ENCODE data around the gene DPYSL4.
A peak's percentile ranks its signal among the peaks of the same experiment; 100 is the strongest.

Gene DPYSL4

GRCh38 chr10:132186488-132187429 lies at the start of gene DPYSL4:
Gene DPYSL4 (plus strand): TSS chr10:132186948. CDS start chr10:132187064, 116 bp downstream.
- DNase-seq (ENCODE audit: low spot score) = no peak

- DNase-seq (ENCODE audit: low spot score) = no peak
Observed at GRCh38 chr10:132137111-132138072, 49.4 kb upstream of the DPYSL4 start.

GRCh38 chr10:132138133-132138532 lies 48.6 kb upstream of the DPYSL4 start:
- no peak for DNase-seq (ENCODE audit: low spot score)

- DNase-seq (ENCODE audit: low spot score) = no peak
Observed at GRCh38 chr10:132138596-132138995, 48.2 kb upstream of the DPYSL4 start.

GRCh38 chr10:132139526-132139925 lies 47.2 kb upstream of the DPYSL4 start:
- DNase-seq (ENCODE audit: low spot score) = no peak

GRCh38 chr10:132140167-132140925 lies 46.4 kb upstream of the DPYSL4 start:
- no peak for DNase-seq (ENCODE audit: low spot score)

- DNase-seq (ENCODE audit: low spot score) = no peak
Observed at GRCh38 chr10:132141076-132141475, 45.7 kb upstream of the DPYSL4 start.

GRCh38 chr10:132141526-132142395 lies 45.0 kb upstream of the DPYSL4 start:
- no peak for DNase-seq (ENCODE audit: low spot score)

GRCh38 chr10:132142396-132143161 lies 44.2 kb upstream of the DPYSL4 start:
- peak; percentile 35 for DNase-seq (ENCODE audit: low spot score)

- DNase-seq (ENCODE audit: low spot score) = no peak
Observed at GRCh38 chr10:132143162-132143561, 43.6 kb upstream of the DPYSL4 start.

GRCh38 chr10:132144086-132144485 lies 42.7 kb upstream of the DPYSL4 start:
- no peak for DNase-seq (ENCODE audit: low spot score)

- no peak for DNase-seq (ENCODE audit: low spot score)
Observed at GRCh38 chr10:132145002-132145401, 41.7 kb upstream of the DPYSL4 start.

- no peak for DNase-seq (ENCODE audit: low spot score)
Observed at GRCh38 chr10:132145521-132146185, 41.1 kb upstream of the DPYSL4 start.

GRCh38 chr10:132146271-132146671 lies 40.5 kb upstream of the DPYSL4 start:
- no peak for DNase-seq (ENCODE audit: low spot score)

- DNase-seq (ENCODE audit: low spot score) = no peak
Observed at GRCh38 chr10:132146941-132147915, 39.5 kb upstream of the DPYSL4 start.

GRCh38 chr10:132148261-132149251 lies 38.2 kb upstream of the DPYSL4 start:
- no peak for DNase-seq (ENCODE audit: low spot score)

- DNase-seq (ENCODE audit: low spot score) = no peak
Observed at GRCh38 chr10:132149271-132149670, 37.5 kb upstream of the DPYSL4 start.

Measured in kidney tubule cell (primary cell).